Immature natural killer cell (primary cell): ENCODE results near the gene MYLK3. TPM values are rescaled to one million over a fixed set of nuclear protein-coding genes. Genes with fewer than 3 reads are reported as not detected.

Experiments used
- DNase-seq, 3 donors: peaks; one replicate each; pipeline ENCODE4 v3.0.0; 2022; ENCODE audit warnings: mixed read lengths in 1 of 3
- H3K27ac Mint-ChIP-seq, 6 donors: one replicate each; pipeline ENCODE4 v1.8.0; 2020; ENCODE audit warnings: mixed read lengths in 6 of 6, mild to moderate bottlenecking in 5 of 6, inconsistent platforms in 4 of 6, moderate library complexity in 3 of 6
- H3K27me3 Mint-ChIP-seq, 3 donors: one replicate each; pipeline ENCODE4 v1.8.0; 2020 to 2021; ENCODE audit warnings: low read depth in 3 of 3, mild to moderate bottlenecking in 3 of 3, mixed read lengths in 3 of 3, moderate library complexity in 3 of 3, inconsistent platforms in 1 of 3
- H3K36me3 Mint-ChIP-seq, 3 donors: one replicate each; pipeline ENCODE4 v1.8.0; 2020; ENCODE audit warnings: mixed read lengths in 3 of 3, inconsistent platforms in 2 of 3, mild to moderate bottlenecking in 2 of 3
- H3K4me1 Mint-ChIP-seq, 2 donors: one replicate each; pipeline ENCODE4 v1.8.0; 2020; ENCODE audit warnings: inconsistent platforms in 2 of 2, mild to moderate bottlenecking in 2 of 2, mixed read lengths in 2 of 2, moderate library complexity in 1 of 2
- H3K4me3 Mint-ChIP-seq, 5 donors: one replicate each; pipeline ENCODE4 v1.8.0; 2020; ENCODE audit warnings: mild to moderate bottlenecking in 5 of 5, mixed read lengths in 5 of 5, inconsistent platforms in 3 of 5, moderate library complexity in 3 of 5
- H3K9me3 Mint-ChIP-seq, 6 donors: one replicate each; pipeline ENCODE4 v1.8.0; 2020; ENCODE audit warnings: mild to moderate bottlenecking in 6 of 6, mixed read lengths in 6 of 6, inconsistent platforms in 4 of 6, moderate library complexity in 3 of 6
- polyA plus RNA-seq, 3 donors: library from polyadenylated mRNA; unstranded; fragments of 300-500 nt; fragmentation: Illumina TruSeq; gene quantifications; one replicate each; pipeline ENCODE4 v1.2.3, GENCODE V29; 2021

Gene MYLK3
- polyA plus RNA-seq, 3 donors from 2014 or later = not detected

- no peak for DNase-seq
- Mint-ChIP-seq H3K36me3 (no peaks in the 10 kb centered on the region), H3K9me3 (no peaks in the 10 kb centered on the region), H3K4me1 (no peaks in the 10 kb centered on the region), H3K27me3 (peaks cover 2 to 3% (median 2%) of the 10 kb centered on the region in 3 donors), H3K4me3 (no peak overlapping the region), H3K27ac (no peak overlapping the region)
Measured at GRCh38 chr16:46777804-46778203, 29.7 kb upstream of the MYLK3 start.

- H3K27ac Mint-ChIP-seq = no peak overlapping the region
- peaks cover 0 to 2% (median 2%) of the 10 kb centered on the region in 3 donors for H3K27me3 Mint-ChIP-seq
- H3K36me3 Mint-ChIP-seq = no peaks in the 10 kb centered on the region
- DNase-seq = no peak
- H3K9me3 Mint-ChIP-seq = no peaks in the 10 kb centered on the region
- no peak overlapping the region for H3K4me3 Mint-ChIP-seq
- H3K4me1 Mint-ChIP-seq = no peaks in the 10 kb centered on the region
Measured at GRCh38 chr16:46775214-46775613, 27.1 kb upstream of the MYLK3 start.

GRCh38 chr16:46774743-46775177, 26.6 kb upstream of the MYLK3 start:
- H3K36me3 Mint-ChIP-seq = no peaks in the 10 kb centered on the region
- H3K27ac Mint-ChIP-seq = no peak overlapping the region

GRCh38 chr16:46772463-46772862, 24.3 kb upstream of the MYLK3 start:
- Mint-ChIP-seq H3K27ac (no peak overlapping the region), H3K9me3 (no peaks in the 10 kb centered on the region), H3K36me3 (no peaks in the 10 kb centered on the region), H3K4me1 (no peaks in the 10 kb centered on the region), H3K4me3 (no peak overlapping the region), H3K27me3 (peaks cover 0 to 2% (median 0%) of the 10 kb centered on the region in 3 donors)
- no peak for DNase-seq

More at GRCh38 chr16:46774743-46775177, 26.6 kb upstream of the MYLK3 start:
- Mint-ChIP-seq H3K27me3 (peaks cover 0 to 2% (median 2%) of the 10 kb centered on the region in 3 donors), H3K4me1 (no peaks in the 10 kb centered on the region), H3K4me3 (no peak overlapping the region), H3K9me3 (no peaks in the 10 kb centered on the region)
- no peak for DNase-seq

GRCh38 chr16:46768809-46769208, 20.7 kb upstream of the MYLK3 start:
- peak overlapping the region in 1 of 6 donors; percentile 41 for H3K27ac Mint-ChIP-seq
- H3K9me3 Mint-ChIP-seq = no peaks in the 10 kb centered on the region
- no peaks in the 10 kb centered on the region for H3K4me1 Mint-ChIP-seq
- peaks cover 0 to 2% (median 2%) of the 10 kb centered on the region in 3 donors for H3K27me3 Mint-ChIP-seq
- DNase-seq = no peak
- no peak overlapping the region for H3K4me3 Mint-ChIP-seq
- no peaks in the 10 kb centered on the region for H3K36me3 Mint-ChIP-seq

- H3K36me3 Mint-ChIP-seq = no peaks in the 10 kb centered on the region
Measured at GRCh38 chr16:46765050-46765449, 16.9 kb upstream of the MYLK3 start.

GRCh38 chr16:46763147-46763546, 15.0 kb upstream of the MYLK3 start:
- H3K4me3 Mint-ChIP-seq = no peak overlapping the region
- no peaks in the 10 kb centered on the region for H3K36me3 Mint-ChIP-seq
- H3K9me3 Mint-ChIP-seq = no peaks in the 10 kb centered on the region
- no peak for DNase-seq
- H3K27me3 Mint-ChIP-seq = peaks cover 0 to 5% (median 3%) of the 10 kb centered on the region in 3 donors
- H3K27ac Mint-ChIP-seq = no peak overlapping the region
- H3K4me1 Mint-ChIP-seq = no peaks in the 10 kb centered on the region

More at GRCh38 chr16:46765050-46765449, 16.9 kb upstream of the MYLK3 start:
- no peak overlapping the region for H3K4me3 Mint-ChIP-seq
- no peak for DNase-seq
- peaks cover 0 to 5% (median 3%) of the 10 kb centered on the region in 3 donors for H3K27me3 Mint-ChIP-seq
- no peaks in the 10 kb centered on the region for H3K4me1 Mint-ChIP-seq
- H3K27ac Mint-ChIP-seq = no peak overlapping the region
- no peaks in the 10 kb centered on the region for H3K9me3 Mint-ChIP-seq

GRCh38 chr16:46762583-46762982, 14.4 kb upstream of the MYLK3 start:
- no peak for DNase-seq
- H3K9me3 Mint-ChIP-seq = no peaks in the 10 kb centered on the region
- H3K27me3 Mint-ChIP-seq = peaks cover 0 to 7% (median 4%) of the 10 kb centered on the region in 3 donors
- H3K4me3 Mint-ChIP-seq = no peak overlapping the region
- H3K36me3 Mint-ChIP-seq = no peaks in the 10 kb centered on the region
- H3K4me1 Mint-ChIP-seq = no peaks in the 10 kb centered on the region
- H3K27ac Mint-ChIP-seq = no peak overlapping the region

GRCh38 chr16:46759309-46759708, 11.2 kb upstream of the MYLK3 start:
- Mint-ChIP-seq H3K9me3 (no peaks in the 10 kb centered on the region), H3K4me1 (no peaks in the 10 kb centered on the region), H3K4me3 (no peak overlapping the region), H3K36me3 (no peaks in the 10 kb centered on the region), H3K27me3 (peaks cover 2 to 5% (median 4%) of the 10 kb centered on the region in 3 donors), H3K27ac (no peak overlapping the region)
- no peak for DNase-seq

GRCh38 chr16:46757339-46758050, 9.4 kb upstream of the MYLK3 start:
- no peaks in the 10 kb centered on the region for H3K9me3 Mint-ChIP-seq
- no peak overlapping the region for H3K4me3 Mint-ChIP-seq
- no peaks in the 10 kb centered on the region for H3K4me1 Mint-ChIP-seq
- peaks cover 2 to 4% (median 2%) of the 10 kb centered on the region in 3 donors for H3K27me3 Mint-ChIP-seq
- H3K27ac Mint-ChIP-seq = no peak overlapping the region
- DNase-seq = no peak
- H3K36me3 Mint-ChIP-seq = no peaks in the 10 kb centered on the region

- DNase-seq = no peak
- Mint-ChIP-seq H3K27me3 (peaks cover 2 to 4% (median 2%) of the 10 kb centered on the region in 3 donors), H3K27ac (no peak overlapping the region), H3K36me3 (no peaks in the 10 kb centered on the region), H3K4me3 (no peak overlapping the region), H3K9me3 (no peaks in the 10 kb centered on the region), H3K4me1 (no peaks in the 10 kb centered on the region)
Measured at GRCh38 chr16:46756772-46757171, 8.6 kb upstream of the MYLK3 start.

GRCh38 chr16:46753015-46753414, 4.9 kb upstream of the MYLK3 start:
- H3K27ac Mint-ChIP-seq = no peak overlapping the region
- peaks cover 0 to 4% (median 2%) of the 10 kb centered on the region in 3 donors for H3K27me3 Mint-ChIP-seq

GRCh38 chr16:46751381-46751780, 3.2 kb upstream of the MYLK3 start:
- peaks cover 0 to 4% (median 0%) of the 10 kb centered on the region in 3 donors for H3K27me3 Mint-ChIP-seq
- no peaks in the 10 kb centered on the region for H3K4me1 Mint-ChIP-seq
- no peak overlapping the region for H3K27ac Mint-ChIP-seq
- no peak overlapping the region for H3K4me3 Mint-ChIP-seq
- no peaks in the 10 kb centered on the region for H3K36me3 Mint-ChIP-seq
- no peaks in the 10 kb centered on the region for H3K9me3 Mint-ChIP-seq
- DNase-seq = no peak

More at GRCh38 chr16:46753015-46753414, 4.9 kb upstream of the MYLK3 start:
- Mint-ChIP-seq H3K4me3 (no peak overlapping the region), H3K4me1 (no peaks in the 10 kb centered on the region), H3K9me3 (no peaks in the 10 kb centered on the region), H3K36me3 (no peaks in the 10 kb centered on the region)
- DNase-seq = no peak

- Mint-ChIP-seq H3K27ac (no peak overlapping the region), H3K4me3 (no peak overlapping the region), H3K9me3 (no peaks in the 10 kb centered on the region), H3K27me3 (peaks cover 0 to 3% (median 0%) of the 10 kb centered on the region in 3 donors), H3K36me3 (no peaks in the 10 kb centered on the region), H3K4me1 (no peaks in the 10 kb centered on the region)
- DNase-seq = no peak
Measured at GRCh38 chr16:46748775-46749705, 896 bp upstream of the MYLK3 start.
